Measurements from ENCODE around the gene HTR3E. TPM values are rescaled to one million over a fixed set of nuclear protein-coding genes. Genes with fewer than 3 reads are reported as not detected.
"Not testable (repeated sequence)": the region's sequence is repeated elsewhere in the genome, so short reads cannot be mapped to it uniquely, and the experiment has no call there.

The HTR3E gene
- polyA plus RNA-seq, 3 donors = not detected

DNA sequence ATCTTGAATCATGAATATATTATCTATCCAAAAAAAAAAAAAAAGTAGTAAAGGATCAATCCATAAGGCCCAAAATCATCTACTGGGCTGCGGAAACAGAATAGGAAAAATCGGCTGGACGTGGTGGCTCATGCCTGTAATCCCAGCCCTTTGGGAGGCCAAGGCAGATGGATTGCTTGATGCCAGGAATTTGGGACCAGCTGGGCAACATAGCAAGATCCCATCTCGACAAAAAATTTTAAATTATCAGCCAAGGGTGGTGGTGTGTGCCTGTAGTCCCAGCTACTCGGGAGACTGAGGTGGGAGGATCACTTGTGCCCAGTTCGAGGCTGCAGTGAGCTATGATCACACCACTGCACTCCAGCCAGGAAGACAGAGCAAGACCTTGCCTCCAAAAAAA, 52.3 kb downstream of the HTR3E start:
- Histone ChIP-seq H2AFZ (ENCODE audit: insufficient read depth, low read depth, low read length, poor library complexity, severe bottlenecking) (no peak overlapping the region), H3K79me2 (ENCODE audit: insufficient read depth, low read length) (no peaks in the 10 kb centered on the region), H3K27me3 (ENCODE audit: control insufficient read depth in 2 of 2, insufficient read depth in 2 of 2, low read length in 2 of 2) (no peaks in the 10 kb centered on the region), H3K4me2 (replicated peaks; ENCODE audit: extremely low read depth, low read length, poor library complexity, severe bottlenecking) (no peak overlapping the region), H3K9me3 (replicated peaks in 1 of 2; ENCODE audit: control insufficient read depth in 1 of 2, insufficient read depth in 1 of 2, low read length in 2 of 2) (no peaks in the 10 kb centered on the region), H3K4me3 (replicated peaks in 1 of 3; ENCODE audit: low read depth in 2 of 3, low read length in 3 of 3) (no peak overlapping the region), H3K9ac (ENCODE audit: insufficient read depth, low read length, poor library complexity, severe bottlenecking) (no peak overlapping the region), H3K27ac (ENCODE audit: low read depth in 1 of 2, low read length in 2 of 2) (no peak overlapping the region), H3K36me3 (replicated peaks in 1 of 2; ENCODE audit: control insufficient read depth in 1 of 2, insufficient read depth in 2 of 2, low read length in 2 of 2) (peaks cover 22 to 27% of the 10 kb centered on the region in 2 donors), H4K20me1 (ENCODE audit: insufficient read depth, low read length) (no peaks in the 10 kb centered on the region), H3K4me1 (ENCODE audit: control insufficient read depth in 1 of 2, insufficient read depth in 2 of 2, low read length in 2 of 2) (no peaks in the 10 kb centered on the region)
- TF ChIP-seq, protein P1, sequence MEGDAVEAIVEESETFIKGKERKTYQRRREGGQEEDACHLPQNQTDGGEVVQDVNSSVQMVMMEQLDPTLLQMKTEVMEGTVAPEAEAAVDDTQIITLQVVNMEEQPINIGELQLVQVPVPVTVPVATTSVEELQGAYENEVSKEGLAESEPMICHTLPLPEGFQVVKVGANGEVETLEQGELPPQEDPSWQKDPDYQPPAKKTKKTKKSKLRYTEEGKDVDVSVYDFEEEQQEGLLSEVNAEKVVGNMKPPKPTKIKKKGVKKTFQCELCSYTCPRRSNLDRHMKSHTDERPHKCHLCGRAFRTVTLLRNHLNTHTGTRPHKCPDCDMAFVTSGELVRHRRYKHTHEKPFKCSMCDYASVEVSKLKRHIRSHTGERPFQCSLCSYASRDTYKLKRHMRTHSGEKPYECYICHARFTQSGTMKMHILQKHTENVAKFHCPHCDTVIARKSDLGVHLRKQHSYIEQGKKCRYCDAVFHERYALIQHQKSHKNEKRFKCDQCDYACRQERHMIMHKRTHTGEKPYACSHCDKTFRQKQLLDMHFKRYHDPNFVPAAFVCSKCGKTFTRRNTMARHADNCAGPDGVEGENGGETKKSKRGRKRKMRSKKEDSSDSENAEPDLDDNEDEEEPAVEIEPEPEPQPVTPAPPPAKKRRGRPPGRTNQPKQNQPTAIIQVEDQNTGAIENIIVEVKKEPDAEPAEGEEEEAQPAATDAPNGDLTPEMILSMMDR (IDR thresholded peaks at IDR 0.05) = no peak
- Mint-ChIP-seq H3K4me3 (no peak overlapping the region), H3K27me3 (ENCODE audit: low read depth in 3 of 3) (peaks cover 0 to 4% (median 2%) of the 10 kb centered on the region in 3 donors), H3K9me3 (no peaks in the 10 kb centered on the region), H3K4me1 (peaks cover 2% of the 10 kb centered on the region), H3K36me3 (peaks cover 22 to 23% of the 10 kb centered on the region in 2 donors), H3K27ac (no peak overlapping the region)
- WGBS (ENCODE audit: insufficient coverage) = no CpG with 5 or more reads among the region's 6 CpGs
- intact Hi-C loops (cut with micrococcal nuclease) = loop anchor here in 1 of 2 donors (10.0 kb wide), 1 partner anchor 254 kb away; no protein-coding TSS in a partner anchor
- no peak for DNase-seq

DNA sequence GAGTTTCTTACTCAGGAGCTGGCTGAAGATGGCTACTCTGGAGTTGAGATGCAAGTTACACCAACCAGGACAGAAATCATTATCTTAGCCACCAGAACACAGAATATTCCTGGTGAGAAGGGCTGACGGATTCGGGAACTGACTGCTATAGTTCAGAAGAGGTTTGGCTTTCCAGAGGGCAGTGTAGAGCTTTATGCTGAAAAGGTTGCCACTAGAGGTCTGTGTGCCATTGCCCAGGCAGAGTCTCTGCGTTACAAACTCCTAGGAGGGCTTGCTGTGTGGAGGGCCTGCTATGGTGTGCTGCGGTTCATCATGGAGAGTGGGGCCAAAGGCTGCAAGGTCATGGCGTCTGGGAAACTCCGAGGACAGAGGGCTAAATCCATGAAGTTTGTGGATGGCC, 52.9 kb downstream of the HTR3E start:
- not testable (repeated sequence) for H3K27me3 Mint-ChIP-seq (ENCODE audit: low read depth in 3 of 3); H2AFZ ChIP-seq (ENCODE audit: insufficient read depth, low read depth, low read length, poor library complexity, severe bottlenecking); H3K9ac ChIP-seq (ENCODE audit: insufficient read depth, low read length, poor library complexity, severe bottlenecking); H3K4me3 Mint-ChIP-seq; H3K9me3 ChIP-seq (replicated peaks in 1 of 2; ENCODE audit: control insufficient read depth in 1 of 2, insufficient read depth in 1 of 2, low read length in 2 of 2); H3K4me1 ChIP-seq (ENCODE audit: control insufficient read depth in 1 of 2, insufficient read depth in 2 of 2, low read length in 2 of 2); DNase-seq; H3K79me2 ChIP-seq (ENCODE audit: insufficient read depth, low read length); H3K27ac Mint-ChIP-seq; H3K9me3 Mint-ChIP-seq; H4K20me1 ChIP-seq (ENCODE audit: insufficient read depth, low read length); H3K4me2 ChIP-seq (replicated peaks; ENCODE audit: extremely low read depth, low read length, poor library complexity, severe bottlenecking); H3K27ac ChIP-seq (ENCODE audit: low read depth in 1 of 2, low read length in 2 of 2); H3K4me1 Mint-ChIP-seq; H3K27me3 ChIP-seq (ENCODE audit: control insufficient read depth in 2 of 2, insufficient read depth in 2 of 2, low read length in 2 of 2); H3K4me3 ChIP-seq (replicated peaks in 1 of 3; ENCODE audit: low read depth in 2 of 3, low read length in 3 of 3)
- intact Hi-C loops (cut with micrococcal nuclease) = loop anchor here in 1 of 2 donors (10.0 kb wide), 1 partner anchor 255 kb away; no protein-coding TSS in a partner anchor
- peaks cover 16 to 20% of the 10 kb centered on the region in 2 donors for H3K36me3 ChIP-seq (replicated peaks in 1 of 2; ENCODE audit: control insufficient read depth in 1 of 2, insufficient read depth in 2 of 2, low read length in 2 of 2)
- 98% methylated on average over 4 of the region's 6 CpGs for WGBS (ENCODE audit: insufficient coverage)
- H3K36me3 Mint-ChIP-seq = peaks cover 16 to 17% of the 10 kb centered on the region in 2 donors

Data from CD14-positive monocyte (primary cell).